Mesenchymal stem cell (in vitro differentiated cells and primary cell): ENCODE results near the gene FLAD1.
A peak's percentile ranks its signal among the peaks of the same experiment; 100 is the strongest.

Experiments used
- DNase-seq: peaks from one replicate; pipeline ENCODE4 v3.0.0-alpha.2; 2013
- H2AFZ ChIP-seq: one replicate; pipeline ENCODE4 v1.6.1; 2013; ENCODE audit warnings: low read depth, mild to moderate bottlenecking, control low read depth, inconsistent platforms, low read length, moderate library complexity
- H2AK5ac ChIP-seq: 2 replicates; pipeline ENCODE4 v1.6.1; 2013; ENCODE audit warnings: low read length, moderate library complexity, mild to moderate bottlenecking, inconsistent platforms; ENCODE audit not compliant: severe bottlenecking
- H2BK120ac ChIP-seq: one replicate; pipeline ENCODE4 v1.6.1; 2013; ENCODE audit warnings: low read depth, mild to moderate bottlenecking, inconsistent platforms, low read length, moderate library complexity
- H2BK12ac ChIP-seq, 2 experiments: one replicate each; pipeline ENCODE4 v1.6.1; 2013; ENCODE audit warnings: inconsistent platforms in 2 of 2, low read length in 2 of 2, mild to moderate bottlenecking in 2 of 2, moderate library complexity in 2 of 2, control low read depth in 1 of 2
- H2BK15ac ChIP-seq: one replicate; pipeline ENCODE4 v1.6.1; 2013; ENCODE audit warnings: mild to moderate bottlenecking, low read depth, inconsistent platforms; ENCODE audit not compliant: poor library complexity, severe bottlenecking
- H2BK5ac ChIP-seq: 2 replicates; pipeline ENCODE4 v1.6.1; 2013; ENCODE audit warnings: low read depth, mild to moderate bottlenecking, low read length, control low read depth, inconsistent platforms; ENCODE audit not compliant: poor library complexity, severe bottlenecking
- H3K14ac ChIP-seq, 2 experiments: one replicate each; pipeline ENCODE4 v1.6.1; 2013; ENCODE audit warnings: inconsistent platforms in 2 of 2, low read length in 2 of 2, control low read depth in 1 of 2, mild to moderate bottlenecking in 1 of 2, moderate library complexity in 1 of 2
- H3K18ac ChIP-seq, 2 experiments: one replicate each; pipeline ENCODE4 v1.6.1; 2013; ENCODE audit warnings: inconsistent platforms in 2 of 2, low read length in 2 of 2, control low read depth in 1 of 2, low read depth in 1 of 2, mild to moderate bottlenecking in 1 of 2
- H3K23ac ChIP-seq, 2 experiments: one replicate each; pipeline ENCODE4 v1.6.1; 2013; ENCODE audit warnings: inconsistent platforms in 2 of 2, low read length in 2 of 2, mild to moderate bottlenecking in 2 of 2, moderate library complexity in 2 of 2, control low read depth in 1 of 2
- H3K27ac ChIP-seq: 2 replicates; pipeline ENCODE4 v1.5.1; 2013; ENCODE audit warnings: mild to moderate bottlenecking, moderate library complexity, low read length, control low read depth, inconsistent platforms; ENCODE audit not compliant: poor library complexity, severe bottlenecking
- H3K27me3 ChIP-seq, 2 experiments: 2 replicates each; pipeline versions ENCODE4 v1.6.1 to v1.7.0; 2013; ENCODE audit warnings: low read length in 2 of 2, mild to moderate bottlenecking in 2 of 2, moderate library complexity in 2 of 2, control low read depth in 1 of 2, inconsistent platforms in 1 of 2; ENCODE audit not compliant: control insufficient read depth in 1 of 2, insufficient read depth in 1 of 2
- H3K36me3 ChIP-seq, 2 experiments: 2 replicates each; pipeline versions ENCODE4 v1.6.1 to v1.7.0; 2013; ENCODE audit warnings: low read length in 2 of 2, control low read depth in 1 of 2, inconsistent platforms in 1 of 2, low read depth in 1 of 2, mild to moderate bottlenecking in 1 of 2; ENCODE audit not compliant: insufficient read depth in 2 of 2, control insufficient read depth in 1 of 2
- H3K4ac ChIP-seq, 2 experiments: one replicate each; pipeline ENCODE4 v1.6.1; 2013; ENCODE audit warnings: inconsistent platforms in 2 of 2, low read length in 2 of 2, mild to moderate bottlenecking in 2 of 2, moderate library complexity in 2 of 2, control low read depth in 1 of 2, low read depth in 1 of 2
- H3K4me1 ChIP-seq: 2 replicates; pipeline ENCODE4 v1.6.1; 2013; ENCODE audit warnings: low read depth, low read length, control low read depth; ENCODE audit not compliant: control insufficient read depth, insufficient read depth
- H3K4me2 ChIP-seq: 2 replicates; pipeline ENCODE4 v1.6.1; 2013; ENCODE audit warnings: low read length, mild to moderate bottlenecking, inconsistent platforms; ENCODE audit not compliant: poor library complexity, severe bottlenecking
- H3K4me3 ChIP-seq, 2 experiments: 2 replicates each; pipeline versions ENCODE4 v1.5.1 to v1.7.0; 2013; ENCODE audit warnings: low read length in 2 of 2, mild to moderate bottlenecking in 2 of 2, control low read depth in 1 of 2, low read depth in 1 of 2; ENCODE audit not compliant: insufficient read depth in 1 of 2
- H3K79me1 ChIP-seq: replicated peaks from 2 replicates; pipeline ENCODE4 v1.6.1; 2013; ENCODE audit warnings: mild to moderate bottlenecking, control low read depth, low read length, inconsistent platforms; ENCODE audit not compliant: poor library complexity, severe bottlenecking
- H3K9ac ChIP-seq: 2 replicates; pipeline ENCODE4 v1.7.0; 2013; ENCODE audit warnings: mild to moderate bottlenecking, low read length, moderate library complexity
- H3K9me3 ChIP-seq: 2 replicates; pipeline ENCODE4 v1.7.0; 2013; ENCODE audit warnings: mild to moderate bottlenecking, low read length; ENCODE audit not compliant: control insufficient read depth
- H4K8ac ChIP-seq: one replicate; pipeline ENCODE4 v1.6.1; 2013; ENCODE audit warnings: inconsistent platforms, mild to moderate bottlenecking, low read length, moderate library complexity
- H4K91ac ChIP-seq: one replicate; pipeline ENCODE4 v1.6.1; 2013; ENCODE audit warnings: mild to moderate bottlenecking, low read length, inconsistent platforms
- WGBS: methylation state at CpG from one replicate; pipeline ENCODE4 v1.1.7; 2013; ENCODE audit warnings: mixed read lengths; 5-methylcytosine and 5-hydroxymethylcytosine counted together

The FLAD1 gene

DNA sequence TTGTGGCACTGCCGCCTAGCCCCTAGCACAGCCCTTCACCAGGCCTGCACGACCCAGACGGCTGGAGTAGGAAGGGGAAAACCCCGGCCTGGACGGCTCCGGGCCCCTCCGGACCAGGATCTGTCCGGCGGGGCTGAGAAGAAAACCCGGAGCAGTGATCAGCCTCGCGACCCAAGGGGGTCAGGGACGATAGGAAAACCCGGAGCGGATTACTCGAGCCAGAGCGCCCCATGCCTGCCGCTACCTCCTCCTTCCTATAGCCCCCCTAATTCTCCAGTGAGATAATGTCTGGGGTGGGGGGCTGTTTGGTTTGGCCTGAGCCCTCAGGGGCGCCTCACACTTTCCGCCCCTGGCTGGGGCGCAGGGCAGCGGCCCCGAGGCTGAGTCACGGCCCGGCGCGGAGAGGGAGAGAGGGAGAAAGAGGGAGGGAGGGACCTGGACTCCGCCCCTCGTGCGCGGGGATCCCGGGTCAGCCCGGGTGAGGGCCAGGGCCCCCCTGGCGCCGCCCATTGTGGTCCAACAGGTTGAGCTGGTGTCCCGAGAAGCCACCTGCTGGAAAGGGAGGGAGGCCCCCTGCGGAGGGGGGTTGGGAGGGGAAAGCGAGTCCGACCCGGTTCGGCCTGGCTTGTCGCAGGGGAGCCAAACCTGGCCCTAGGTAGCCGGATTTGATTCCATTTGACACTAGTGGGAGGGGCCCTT is 17.7 kb downstream of the FLAD1 start:
- peak overlapping the region; percentile 74 to 87 for H3K4me3 ChIP-seq
- H3K79me1 ChIP-seq: peaks cover 8% of the 10 kb centered on the region
- H3K27me3 ChIP-seq: no peaks in the 10 kb centered on the region
- DNase-seq: peak; percentile 94
- H3K4me1 ChIP-seq: peaks cover 35% of the 10 kb centered on the region
- H2BK5ac ChIP-seq: peak overlapping the region; percentile 84
- peak overlapping the region; percentile 94 for H4K8ac ChIP-seq
- peak overlapping the region; percentile 53 for H2AK5ac ChIP-seq
- H2AFZ ChIP-seq: no peak overlapping the region
- H3K23ac ChIP-seq: peak overlapping the region in 1 of 2 experiments; percentile 36
- H3K14ac ChIP-seq: peak overlapping the region in 1 of 2 experiments; percentile 68
- H3K9me3 ChIP-seq: no peaks in the 10 kb centered on the region
- peak overlapping the region; percentile 91 to 98 for H3K18ac ChIP-seq
- peak overlapping the region; percentile 88 for H3K9ac ChIP-seq
- peaks cover 0 to 4% of the 10 kb centered on the region in 2 experiments for H3K36me3 ChIP-seq
- peak overlapping the region; percentile 95 for H4K91ac ChIP-seq
- H3K4me2 ChIP-seq: peak overlapping the region; percentile 93
- peak overlapping the region; percentile 89 to 91 for H3K4ac ChIP-seq
- peak overlapping the region; percentile 23 for H2BK120ac ChIP-seq
- H2BK15ac ChIP-seq: peak overlapping the region; percentile 92
- H2BK12ac ChIP-seq: peak overlapping the region; percentile 19 to 94
- peak overlapping the region; percentile 97 for H3K27ac ChIP-seq
- 0% methylated on average over 25 of the region's 43 CpGs for WGBS

DNA sequence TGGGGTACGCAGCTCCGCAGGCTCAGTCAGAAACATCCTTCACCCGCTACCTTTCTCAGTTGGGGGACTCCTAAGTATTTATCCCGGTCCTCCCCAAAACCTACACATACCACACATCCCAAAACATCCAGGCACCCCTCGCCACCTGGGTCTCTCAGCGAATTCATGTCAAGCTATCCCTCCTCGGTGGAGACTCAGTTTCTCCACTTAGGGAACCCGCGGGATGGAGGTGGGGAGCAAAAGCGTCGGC is 18.2 kb downstream of the FLAD1 start:
- peak overlapping the region in 1 of 2 experiments; percentile 36 for H3K23ac ChIP-seq
- peak overlapping the region; percentile 93 for H3K27ac ChIP-seq
- H3K36me3 ChIP-seq: peaks cover 0 to 8% of the 10 kb centered on the region in 2 experiments
- WGBS: 0% methylated on average over 11 of the region's 11 CpGs
- peak overlapping the region; percentile 88 for H3K9ac ChIP-seq
- DNase-seq: no peak
- peak overlapping the region; percentile 87 for H4K8ac ChIP-seq
- H3K79me1 ChIP-seq: peaks cover 8% of the 10 kb centered on the region
- H2AK5ac ChIP-seq: peak overlapping the region; percentile 53
- peak overlapping the region in 1 of 2 experiments; percentile 68 for H3K14ac ChIP-seq
- no peaks in the 10 kb centered on the region for H3K27me3 ChIP-seq
- peak overlapping the region; percentile 93 for H3K4me2 ChIP-seq
- peaks cover 36% of the 10 kb centered on the region for H3K4me1 ChIP-seq
- peak overlapping the region; percentile 92 for H2BK15ac ChIP-seq
- H2AFZ ChIP-seq: no peak overlapping the region
- peak overlapping the region; percentile 92 for H2BK5ac ChIP-seq
- peak overlapping the region; percentile 88 to 98 for H3K18ac ChIP-seq
- H3K4ac ChIP-seq: peak overlapping the region in 1 of 2 experiments; percentile 89
- H3K4me3 ChIP-seq: peak overlapping the region; percentile 74 to 87
- H4K91ac ChIP-seq: peak overlapping the region; percentile 85
- H2BK120ac ChIP-seq: peak overlapping the region; percentile 77
- no peaks in the 10 kb centered on the region for H3K9me3 ChIP-seq
- H2BK12ac ChIP-seq: peak overlapping the region; percentile 72 to 94

DNA sequence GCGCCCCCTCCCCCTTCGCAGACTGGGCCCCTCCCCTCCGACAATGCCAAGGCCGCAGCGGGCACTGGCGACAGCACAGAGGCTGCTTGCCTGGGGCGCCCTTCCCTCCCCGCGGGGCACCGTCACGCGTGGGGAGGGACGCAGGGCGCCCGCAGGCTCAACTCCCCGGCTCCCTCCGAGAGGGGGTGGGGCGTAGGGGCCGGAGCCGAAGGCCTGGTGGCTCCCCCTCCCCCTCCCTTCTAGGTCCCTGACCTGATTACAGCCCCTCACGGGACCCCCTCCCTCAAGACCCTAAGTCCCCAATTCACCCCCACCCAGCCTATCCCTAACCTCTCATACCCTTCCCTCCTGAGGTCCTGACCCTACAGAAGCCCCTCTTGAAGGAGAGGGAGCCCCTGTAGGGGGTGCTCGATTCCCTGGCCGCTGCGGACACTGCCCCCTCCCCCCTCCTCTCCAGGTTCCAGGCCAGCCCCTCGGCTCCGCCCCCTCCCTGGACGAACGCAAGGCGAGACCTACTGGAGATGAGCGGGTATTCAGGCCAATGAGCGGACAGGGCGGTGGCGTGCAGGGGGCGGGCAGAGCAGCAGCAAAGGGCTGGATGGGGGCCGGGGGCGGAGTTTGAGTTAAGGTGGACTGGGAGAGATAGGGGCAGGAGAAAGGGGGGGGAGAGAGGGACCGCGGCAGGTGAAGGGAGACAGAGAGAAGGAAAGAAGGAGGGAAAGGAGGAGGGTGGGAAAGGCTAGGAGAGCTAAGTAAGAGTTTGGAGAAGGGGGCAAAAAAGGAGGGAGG is 18.7 kb downstream of the FLAD1 start:
- Histone ChIP-seq H3K23ac (no peak overlapping the region), H3K27ac (peak overlapping the region; percentile 93), H3K9me3 (no peaks in the 10 kb centered on the region), H3K79me1 (peaks cover 10% of the 10 kb centered on the region), H2BK120ac (peak overlapping the region; percentile 77), H3K9ac (peak overlapping the region; percentile 88), H4K91ac (peak overlapping the region; percentile 85), H3K18ac (peak overlapping the region; percentile 88 to 98), H3K4ac (peak overlapping the region in 1 of 2 experiments; percentile 89), H2BK12ac (peak overlapping the region; percentile 72 to 94), H2AFZ (no peak overlapping the region), H4K8ac (peak overlapping the region; percentile 94), H3K4me2 (peak overlapping the region; percentile 93), H2BK5ac (peak overlapping the region; percentile 92), H3K14ac (peak overlapping the region in 1 of 2 experiments; percentile 76), H3K36me3 (peaks cover 2 to 13% of the 10 kb centered on the region in 2 experiments), H3K4me3 (peak overlapping the region; percentile 74 to 87), H2AK5ac (peak overlapping the region; percentile 53), H2BK15ac (peak overlapping the region; percentile 87), H3K4me1 (peaks cover 36% of the 10 kb centered on the region), H3K27me3 (no peaks in the 10 kb centered on the region)
- WGBS: under 1% methylated on average over 36 of the region's 38 CpGs
- DNase-seq: peak; percentile 99
